ENCODE data around the gene ARHGDIG. TPM values are rescaled to one million over a fixed set of nuclear protein-coding genes. Genes with fewer than 3 reads are reported as not detected.

Gene ARHGDIG
- total RNA-seq, 1 experiment from 2014 or later, result 2.4 TPM

- CTCF ChIA-PET, result no interaction called here
- DNase-seq (ENCODE audit: low read depth, low spot score), result no peak
Measured at GRCh38 chr16:289395-289997, 9.1 kb downstream of the ARHGDIG start.

GRCh38 chr16:290015-290680, 9.8 kb downstream of the ARHGDIG start:
- intact Hi-C loops (cut with micrococcal nuclease; ENCODE audit: unreplicated experiment), result no loop called here
- DNase-seq (ENCODE audit: low read depth, low spot score) (no peak), ATAC-seq (no peak)
- H3K27me3 ChIP-seq (ENCODE audit: control insufficient read depth, insufficient read depth, low read length), result no peaks in the 10 kb centered on the region
- no peak overlapping the region for H3K27ac ChIP-seq (ENCODE audit: low read length)
- H3K4me1 ChIP-seq (ENCODE audit: control insufficient read depth, insufficient read depth, low read length), result no peaks in the 10 kb centered on the region
- POLR2A ChIA-PET, result no interaction called here
- H3K36me3 ChIP-seq (ENCODE audit: control insufficient read depth, insufficient read depth, low read length), result no peaks in the 10 kb centered on the region
- no peaks in the 10 kb centered on the region for H3K9me3 ChIP-seq (ENCODE audit: control insufficient read depth, insufficient read depth, low read depth, low read length)
- CTCF ChIA-PET, result no interaction called here
- H3K4me3 ChIP-seq (ENCODE audit: low read depth in 2 of 2, low read length in 2 of 2), result no peak overlapping the region
- no peak for TF ChIP-seq CTCF (IDR thresholded peaks at IDR 0.05)
- TF ChIP-seq SIN3A (IDR thresholded peaks at IDR 0.05; ENCODE audit: borderline replicate concordance, insufficient read depth, low read depth, low read length), result no peak
- TF ChIP-seq POLR2AphosphoS5 (IDR thresholded peaks at IDR 0.05; ENCODE audit: low read depth, low read length), result no peak
- TF ChIP-seq REST (IDR thresholded peaks at IDR 0.05; ENCODE audit: insufficient read depth in 1 of 2, low read depth in 2 of 2, low read length in 1 of 2), result no peak
- TF ChIP-seq TCF7L2 (IDR thresholded peaks at IDR 0.05; ENCODE audit: low read depth, low read length), result no peak
- no TSS peak for BruUV-seq (replicated peaks)
- in situ Hi-C loops (cut with HindIII; ENCODE audit: low pct_unique_long_range_greater_than_20kb, low sequenced_read_pairs), result no loop called here

More at GRCh38 chr16:289395-289997, 9.1 kb downstream of the ARHGDIG start:
- ATAC-seq, result no peak
- POLR2A ChIA-PET, result no interaction called here
- H3K36me3 ChIP-seq (ENCODE audit: control insufficient read depth, insufficient read depth, low read length), result no peaks in the 10 kb centered on the region
- in situ Hi-C loops (cut with HindIII; ENCODE audit: low pct_unique_long_range_greater_than_20kb, low sequenced_read_pairs) (no loop called here), intact Hi-C loops (cut with micrococcal nuclease; ENCODE audit: unreplicated experiment) (no loop called here)
- H3K4me1 ChIP-seq (ENCODE audit: control insufficient read depth, insufficient read depth, low read length), result no peaks in the 10 kb centered on the region
- BruUV-seq (replicated peaks), result no TSS peak
- H3K27ac ChIP-seq (ENCODE audit: low read length), result no peak overlapping the region
- TF ChIP-seq CTCF (IDR thresholded peaks at IDR 0.05) (no peak), SIN3A (IDR thresholded peaks at IDR 0.05; ENCODE audit: borderline replicate concordance, insufficient read depth, low read depth, low read length) (no peak), REST (IDR thresholded peaks at IDR 0.05; ENCODE audit: insufficient read depth in 1 of 2, low read depth in 2 of 2, low read length in 1 of 2) (no peak), POLR2AphosphoS5 (IDR thresholded peaks at IDR 0.05; ENCODE audit: low read depth, low read length) (no peak), TCF7L2 (IDR thresholded peaks at IDR 0.05; ENCODE audit: low read depth, low read length) (no peak)
- H3K9me3 ChIP-seq (ENCODE audit: control insufficient read depth, insufficient read depth, low read depth, low read length), result no peaks in the 10 kb centered on the region
- H3K4me3 ChIP-seq (ENCODE audit: low read depth in 2 of 2, low read length in 2 of 2), result no peak overlapping the region
- no peaks in the 10 kb centered on the region for H3K27me3 ChIP-seq (ENCODE audit: control insufficient read depth, insufficient read depth, low read length)

Measured in Panc1 (cell line).